Gastroesophageal sphincter (tissue), 4 donors: Measurements from ENCODE around the gene UBXN2A. TPM values are rescaled to one million over a fixed set of nuclear protein-coding genes. Genes with fewer than 3 reads are reported as not detected.
"Not testable (repeated sequence)": the region's sequence is repeated elsewhere in the genome, so short reads cannot be mapped to it uniquely, and the experiment has no call there.

ENCODE experiments used
- ATAC-seq: fragments of 150-250 bp; one replicate; pipeline ENCODE4 v1.9.1; 2016; ENCODE audit warnings: mild to moderate bottlenecking, moderate library complexity
- H3K27ac ChIP-seq, 4 donors: fragments of 200-600 bp; sonication (generic) in 3 of 4; 1 replicate in 3 of 4; 2 replicates in 1 of 4; pipeline ENCODE4 v1.5.1; 2016 to 2019
- H3K27me3 ChIP-seq: fragments of 200-600 bp; sonication (generic); one replicate; pipeline ENCODE4 v1.5.1; 2019
- H3K36me3 ChIP-seq, 2 donors: fragments of 200-600 bp; sonication (generic); one replicate each; pipeline ENCODE4 v1.5.1; 2019; ENCODE audit warnings: control low read depth in 1 of 2
- H3K4me1 ChIP-seq, 3 donors: fragments of 200-600 bp; sonication (generic); 1 replicate in 2 of 3; 2 replicates in 1 of 3; pipeline ENCODE4 v1.5.1; 2016 to 2019; ENCODE audit warnings: control low read depth in 2 of 3
- H3K4me3 ChIP-seq, 2 donors: fragments of 200-600 bp; sonication (generic); one replicate each; pipeline ENCODE4 v1.5.1; 2019; ENCODE audit warnings: mild to moderate bottlenecking in 1 of 2, moderate library complexity in 1 of 2
- H3K9me3 ChIP-seq, 3 donors: fragments of 200-600 bp; sonication (generic); one replicate each; pipeline ENCODE4 v1.5.1; 2017 to 2019; ENCODE audit warnings: control low read depth in 2 of 3
- CTCF ChIP-seq, 4 experiments: fragments of 200-600 bp in 2 of 4; fragments of 450-650 bp in 2 of 4; sonication (generic) in 1 of 4; IDR thresholded peaks; one replicate each; pipeline ENCODE4 v1.5.1; 2017 to 2019; ENCODE audit warnings: antibody characterized with exemption in 4 of 4, mild to moderate bottlenecking in 2 of 4, moderate library complexity in 2 of 4
- EP300 ChIP-seq: sonication (generic); formaldehyde crosslinking; IDR thresholded peaks from one replicate; pipeline ENCODE4 v1.6.1; 2017; ENCODE audit warnings: antibody characterized with exemption, mild to moderate bottlenecking
- POLR2A ChIP-seq, 2 donors: fragments of 450-650 bp; IDR thresholded peaks; one replicate each; pipeline ENCODE4 v1.6.1; 2017; ENCODE audit warnings: antibody characterized with exemption in 2 of 2, mild to moderate bottlenecking in 2 of 2, moderate library complexity in 1 of 2
- POLR2AphosphoS5 ChIP-seq: sonication (generic); formaldehyde crosslinking; IDR thresholded peaks from one replicate; pipeline ENCODE4 v1.6.1; 2017; ENCODE audit warnings: antibody characterized with exemption
- WGBS, 2 donors: methylation state at CpG; one replicate each; pipeline ENCODE4 v1.1.5; 2018; ENCODE audit warnings: low coverage in 1 of 2; 5-methylcytosine and 5-hydroxymethylcytosine counted together
- total RNA-seq, 4 donors: library from RNA; depleted of rRNA; stranded (reverse); fragments of >200 nt; gene quantifications; one replicate each; pipeline ENCODE4 v1.1.0, GENCODE V29; 2016

Gene UBXN2A
- total RNA-seq, 4 donors from 2014 or later: 19.1 to 29.3 (median 22.2) TPM

GRCh38 chr2:23947350-23947749 lies 7.1 kb downstream of the UBXN2A start:
- H3K9me3 ChIP-seq: no peaks in the 10 kb centered on the region
- no peaks in the 10 kb centered on the region for H3K36me3 ChIP-seq
- H3K27me3 ChIP-seq: no peaks in the 10 kb centered on the region
- no peak for ATAC-seq
- WGBS, 2 donors: 83 to 94% methylated on average over 1 to 2 of the region's 2 CpGs
- H3K4me1 ChIP-seq: peaks cover 0 to 40% (median 0%) of the 10 kb centered on the region in 3 donors
- no peak overlapping the region for H3K4me3 ChIP-seq
- H3K27ac ChIP-seq: no peak overlapping the region
- no peak for TF ChIP-seq POLR2A (IDR thresholded peaks at IDR 0.05)
- no peak for TF ChIP-seq POLR2AphosphoS5
- TF ChIP-seq EP300: no peak
- TF ChIP-seq CTCF (IDR thresholded peaks at IDR 0.05): no peak

- not testable (repeated sequence) for H3K36me3 ChIP-seq, H3K4me3 ChIP-seq, ATAC-seq, H3K9me3 ChIP-seq, H3K27ac ChIP-seq, H3K27me3 ChIP-seq
- peaks cover 0 to 24% (median 0%) of the 10 kb centered on the region in 3 donors for H3K4me1 ChIP-seq
- 100% methylated on average over 3 of the region's 3 CpGs; no CpG with 5 or more reads in 1 of the 2 donors for WGBS, 2 donors
Measured at GRCh38 chr2:23952558-23952957, 12.3 kb downstream of the UBXN2A start.

- H3K36me3 ChIP-seq: peaks cover 0 to under 1% of the 10 kb centered on the region in 2 donors
- no peak overlapping the region for H3K4me3 ChIP-seq
- no peak for ATAC-seq
- peaks cover 0 to 21% (median 0%) of the 10 kb centered on the region in 3 donors for H3K4me1 ChIP-seq
- no peak for TF ChIP-seq CTCF (IDR thresholded peaks at IDR 0.05)
- no peak for TF ChIP-seq EP300
- no peak for TF ChIP-seq POLR2A (IDR thresholded peaks at IDR 0.05)
- TF ChIP-seq POLR2AphosphoS5: no peak
- H3K27ac ChIP-seq: peak overlapping the region in 1 of 4 donors; percentile 19
- no peaks in the 10 kb centered on the region for H3K9me3 ChIP-seq
- no peaks in the 10 kb centered on the region for H3K27me3 ChIP-seq
Measured at GRCh38 chr2:23953625-23954024, 13.4 kb downstream of the UBXN2A start.

GRCh38 chr2:23954325-23955014 lies 14.2 kb downstream of the UBXN2A start:
- Histone ChIP-seq H3K4me1 (peaks cover 0 to 25% (median 0%) of the 10 kb centered on the region in 3 donors), H3K36me3 (peaks cover 0 to 9% of the 10 kb centered on the region in 2 donors), H3K4me3 (no peak overlapping the region), H3K9me3 (no peaks in the 10 kb centered on the region), H3K27ac (peak overlapping the region in 1 of 4 donors; percentile 19), H3K27me3 (no peaks in the 10 kb centered on the region)
- TF ChIP-seq EP300: no peak
- peak in 2 of 4 experiments; percentile 33 to 38 for TF ChIP-seq CTCF (IDR thresholded peaks at IDR 0.05)
- 60 to 92% methylated on average over 4 to 6 of the region's 6 CpGs for WGBS, 2 donors
- ATAC-seq: no peak

GRCh38 chr2:23967846-23968245 lies 27.6 kb downstream of the UBXN2A start:
- ATAC-seq: no peak
- Histone ChIP-seq H3K4me3 (no peak overlapping the region), H3K4me1 (no peaks in the 10 kb centered on the region), H3K27me3 (no peaks in the 10 kb centered on the region), H3K9me3 (no peaks in the 10 kb centered on the region), H3K36me3 (peaks cover 0 to 26% of the 10 kb centered on the region in 2 donors), H3K27ac (no peak overlapping the region)
- TF ChIP-seq POLR2A (IDR thresholded peaks at IDR 0.05) (no peak), POLR2AphosphoS5 (no peak), CTCF (IDR thresholded peaks at IDR 0.05) (no peak), EP300 (no peak)
- WGBS, 2 donors: 92 to 100% methylated on average over 2 to 4 of the region's 4 CpGs
